ENCODE results near the gene CRISPLD2.
A peak's percentile ranks its signal among the peaks of the same experiment; 100 is the strongest.

The CRISPLD2 gene

DNA sequence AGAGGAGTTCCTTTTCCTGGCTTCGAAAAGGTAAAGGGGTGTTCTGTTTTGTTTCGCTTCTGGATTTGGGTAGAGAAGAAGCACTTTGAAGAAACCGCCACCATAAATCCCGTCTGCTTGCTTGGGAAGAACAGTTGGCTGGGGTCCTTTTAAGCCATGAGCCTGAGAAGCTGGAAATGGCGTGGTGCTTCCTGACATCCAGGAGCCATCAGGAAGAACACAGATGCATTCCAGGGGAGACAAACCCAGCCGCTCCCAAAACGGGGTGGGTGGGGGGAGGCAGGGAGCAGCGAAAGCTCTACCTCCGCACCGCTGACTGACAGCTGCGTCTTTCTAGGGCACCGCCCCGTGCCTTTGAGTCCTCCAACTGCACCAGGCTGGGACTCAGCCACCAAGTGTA is 99.9 kb downstream of the CRISPLD2 start:
- H3K4me3 ChIP-seq (ENCODE audit: low read depth, low read length): no peak overlapping the region

DNA sequence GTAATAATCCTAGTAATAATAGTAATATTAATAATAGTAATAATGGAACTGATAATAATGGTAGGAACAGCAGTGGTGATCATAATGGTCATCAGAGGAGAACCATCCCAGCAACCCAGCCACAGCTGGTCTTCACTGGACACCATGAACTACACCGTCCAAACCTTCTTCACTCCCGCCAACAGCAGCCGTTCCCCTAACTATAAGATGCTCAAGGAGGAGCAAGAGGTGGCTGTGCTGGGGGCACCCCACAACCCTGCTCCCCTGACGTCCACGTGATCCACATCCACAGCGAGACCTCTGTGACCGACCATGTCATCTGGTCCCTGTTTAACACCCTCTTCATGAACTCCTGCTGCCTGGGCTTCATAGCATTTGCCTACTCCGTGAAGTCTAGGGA is 100.5 kb downstream of the CRISPLD2 start:
- TF ChIP-seq, protein P1, sequence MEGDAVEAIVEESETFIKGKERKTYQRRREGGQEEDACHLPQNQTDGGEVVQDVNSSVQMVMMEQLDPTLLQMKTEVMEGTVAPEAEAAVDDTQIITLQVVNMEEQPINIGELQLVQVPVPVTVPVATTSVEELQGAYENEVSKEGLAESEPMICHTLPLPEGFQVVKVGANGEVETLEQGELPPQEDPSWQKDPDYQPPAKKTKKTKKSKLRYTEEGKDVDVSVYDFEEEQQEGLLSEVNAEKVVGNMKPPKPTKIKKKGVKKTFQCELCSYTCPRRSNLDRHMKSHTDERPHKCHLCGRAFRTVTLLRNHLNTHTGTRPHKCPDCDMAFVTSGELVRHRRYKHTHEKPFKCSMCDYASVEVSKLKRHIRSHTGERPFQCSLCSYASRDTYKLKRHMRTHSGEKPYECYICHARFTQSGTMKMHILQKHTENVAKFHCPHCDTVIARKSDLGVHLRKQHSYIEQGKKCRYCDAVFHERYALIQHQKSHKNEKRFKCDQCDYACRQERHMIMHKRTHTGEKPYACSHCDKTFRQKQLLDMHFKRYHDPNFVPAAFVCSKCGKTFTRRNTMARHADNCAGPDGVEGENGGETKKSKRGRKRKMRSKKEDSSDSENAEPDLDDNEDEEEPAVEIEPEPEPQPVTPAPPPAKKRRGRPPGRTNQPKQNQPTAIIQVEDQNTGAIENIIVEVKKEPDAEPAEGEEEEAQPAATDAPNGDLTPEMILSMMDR (IDR thresholded peaks at IDR 0.05; ENCODE audit: borderline replicate concordance, insufficient read depth, low read depth, low read length): no peak
- H3K4me3 ChIP-seq (ENCODE audit: low read depth, low read length): no peak overlapping the region

More for the DNA sequence above, 99.9 kb downstream of the CRISPLD2 start:
- TF ChIP-seq, protein P1 (IDR thresholded peaks at IDR 0.05; ENCODE audit: borderline replicate concordance, insufficient read depth, low read depth, low read length): no peak

- TF ChIP-seq, protein P1 (IDR thresholded peaks at IDR 0.05; ENCODE audit: borderline replicate concordance, insufficient read depth, low read depth, low read length): no peak
Observed at GRCh38 chr16:84922351-84923120, 102.8 kb downstream of the CRISPLD2 start.

GRCh38 chr16:84924331-84925091 is 104.7 kb downstream of the CRISPLD2 start:
- no peak overlapping the region for H3K4me3 ChIP-seq (ENCODE audit: low read depth, low read length)
- TF ChIP-seq, protein P1 (IDR thresholded peaks at IDR 0.05; ENCODE audit: borderline replicate concordance, insufficient read depth, low read depth, low read length): no peak

More at GRCh38 chr16:84922351-84923120, 102.8 kb downstream of the CRISPLD2 start:
- H3K4me3 ChIP-seq (ENCODE audit: low read depth, low read length): no peak overlapping the region

GRCh38 chr16:84925092-84925772 is 105.4 kb downstream of the CRISPLD2 start:
- TF ChIP-seq, protein P1 (IDR thresholded peaks at IDR 0.05; ENCODE audit: borderline replicate concordance, insufficient read depth, low read depth, low read length): peak; percentile 84

GRCh38 chr16:84925773-84926372 is 106.1 kb downstream of the CRISPLD2 start:
- no peak overlapping the region for H3K4me3 ChIP-seq (ENCODE audit: low read depth, low read length)
- TF ChIP-seq, protein P1 (IDR thresholded peaks at IDR 0.05; ENCODE audit: borderline replicate concordance, insufficient read depth, low read depth, low read length): no peak

More at GRCh38 chr16:84925092-84925772, 105.4 kb downstream of the CRISPLD2 start:
- no peak overlapping the region for H3K4me3 ChIP-seq (ENCODE audit: low read depth, low read length)

Data from GM12875 (cell line).